K562 (cell line): Measurements from ENCODE around the gene RESP18.

Experiments
- POLR2AphosphoS5 ChIP-seq: IDR thresholded peaks from 2 replicates; pipeline ENCODE4 v1.6.1; 2011; ENCODE audit warnings: mild to moderate bottlenecking, low read depth, low read length, moderate library complexity; ENCODE audit not compliant: control insufficient read depth, insufficient read depth
- RNF2 ChIP-seq: sonication (generic); IDR thresholded peaks from 2 replicates; pipeline ENCODE4 v1.6.1; 2016
- TEAD4 ChIP-seq, 2 experiments: sonication (generic) in 1 of 2; formaldehyde crosslinking in 1 of 2; IDR thresholded peaks; 2 replicates each; pipeline versions ENCODE4 v1.6.1 to v1.8.0; 2012 to 2022; ENCODE audit warnings: borderline replicate concordance in 1 of 2, inconsistent platforms in 1 of 2, low read length in 1 of 2, mild to moderate bottlenecking in 1 of 2, missing genetic modification reagents in 1 of 2
- ZNF282 ChIP-seq: sonication (generic); formaldehyde crosslinking; IDR thresholded peaks from 2 replicates; pipeline ENCODE4 v1.8.1; 2023; ENCODE audit warnings: missing genetic modification reagents

DNA sequence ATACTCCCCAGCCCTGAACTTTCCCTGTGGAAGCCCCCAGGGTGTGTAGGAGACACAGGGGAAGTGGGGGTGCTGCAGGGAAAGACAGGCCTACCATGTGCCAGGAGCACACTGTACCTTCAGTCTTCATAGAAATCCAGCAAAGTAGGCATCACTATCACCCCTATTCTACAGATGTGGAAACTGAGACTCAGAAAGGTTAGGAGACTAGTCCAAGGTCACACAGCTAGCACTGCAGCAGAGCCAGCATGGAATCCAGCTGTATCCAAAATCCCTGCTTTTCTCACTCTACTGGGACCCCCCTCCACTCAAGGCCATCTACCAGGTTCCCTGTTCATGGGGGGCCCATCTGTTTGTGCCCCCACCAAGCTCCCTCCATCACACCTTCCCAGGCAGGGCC is 48.4 kb upstream of the RESP18 start:
- TF ChIP-seq RNF2: no peak
- TF ChIP-seq ZNF282: no peak
- no peak for TF ChIP-seq POLR2AphosphoS5
- no peak for TF ChIP-seq TEAD4 (IDR thresholded peaks at IDR 0.05; ENCODE audit: low read length)
- no peak for TF ChIP-seq TEAD4 (CRISPR knock-in tag; IDR thresholded peaks at IDR 0.05; ENCODE audit: borderline replicate concordance)
